LHCN-M2 (cell line): ENCODE results near the gene FNDC5. TPM values are rescaled to one million over a fixed set of nuclear protein-coding genes. Genes with fewer than 3 reads are reported as not detected.

Experiments
- DNase-seq: peaks from one replicate; pipeline ENCODE4 v3.0.0-alpha.2; 2012; ENCODE audit warnings: low read depth
- total RNA-seq: library from RNA; depleted of rRNA; stranded (reverse); fragments of >200 nt; gene quantifications from 2 replicates; pipeline ENCODE4 v1.2.3, GENCODE V29; 2014

The FNDC5 gene
- total RNA-seq, 1 experiment from 2014 or later, result 28.5 TPM

- DNase-seq, result no peak
Observed at GRCh38 chr1:32865639-32866405, 4.9 kb downstream of the FNDC5 start.

- DNase-seq, result no peak
Observed at GRCh38 chr1:32864375-32865019, 6.2 kb downstream of the FNDC5 start.

- no peak for DNase-seq
Observed at GRCh38 chr1:32863881-32864245, 6.8 kb downstream of the FNDC5 start.

GRCh38 chr1:32863218-32863880, 7.4 kb downstream of the FNDC5 start:
- no peak for DNase-seq

- peak; percentile 43 for DNase-seq
Observed at GRCh38 chr1:32861904-32862695, 8.6 kb downstream of the FNDC5 start.

GRCh38 chr1:32860566-32860965, 10.1 kb downstream of the FNDC5 start:
- no peak for DNase-seq

- peak; percentile 31 for DNase-seq
Observed at GRCh38 chr1:32859915-32860314, 10.8 kb downstream of the FNDC5 start.

GRCh38 chr1:32858791-32859190, 11.9 kb downstream of the FNDC5 start:
- no peak for DNase-seq

GRCh38 chr1:32858136-32858535, 12.6 kb downstream of the FNDC5 start:
- DNase-seq, result no peak

- no peak for DNase-seq
Observed at GRCh38 chr1:32855861-32856617, 14.7 kb downstream of the FNDC5 start.

GRCh38 chr1:32848354-32849063, 22.2 kb downstream of the FNDC5 start:
- DNase-seq, result no peak

GRCh38 chr1:32831878-32832277, 38.8 kb downstream of the FNDC5 start:
- no peak for DNase-seq

GRCh38 chr1:32830092-32830852, 40.4 kb downstream of the FNDC5 start:
- DNase-seq, result no peak

GRCh38 chr1:32828341-32828740, 42.4 kb downstream of the FNDC5 start:
- DNase-seq, result peak; percentile 19

GRCh38 chr1:32825181-32825580, 45.5 kb downstream of the FNDC5 start:
- no peak for DNase-seq

- no peak for DNase-seq
Observed at GRCh38 chr1:32818804-32819541, 51.7 kb downstream of the FNDC5 start.

GRCh38 chr1:32817815-32818786, 52.6 kb downstream of the FNDC5 start:
- DNase-seq, result peak; percentile 67
